Astrocyte of the cerebellum (primary cell): ENCODE results near the gene MTARC2.

Experiments
- DNase-seq: peaks from one replicate; pipeline ENCODE4 v3.0.0-alpha.2; 2011; ENCODE audit warnings: low read depth
- H3K4me3 ChIP-seq: 2 replicates; pipeline ENCODE4 v1.5.1; 2011; ENCODE audit warnings: mild to moderate bottlenecking, low read depth, low read length, moderate library complexity
- in situ Hi-C: cut with HindIII; loops from 2 replicates; pipeline ENCODE4 v1.10.0; 2017; ENCODE audit warnings: low sequenced_read_pairs
- TF ChIP-seq, protein P1 (sequence below): IDR thresholded peaks from 2 replicates; pipeline ENCODE4 v1.5.1; 2012; ENCODE audit warnings: low read length, low read depth, moderate library complexity, mild to moderate bottlenecking; ENCODE audit errors: missing control alignments

MTARC2 gene

DNA sequence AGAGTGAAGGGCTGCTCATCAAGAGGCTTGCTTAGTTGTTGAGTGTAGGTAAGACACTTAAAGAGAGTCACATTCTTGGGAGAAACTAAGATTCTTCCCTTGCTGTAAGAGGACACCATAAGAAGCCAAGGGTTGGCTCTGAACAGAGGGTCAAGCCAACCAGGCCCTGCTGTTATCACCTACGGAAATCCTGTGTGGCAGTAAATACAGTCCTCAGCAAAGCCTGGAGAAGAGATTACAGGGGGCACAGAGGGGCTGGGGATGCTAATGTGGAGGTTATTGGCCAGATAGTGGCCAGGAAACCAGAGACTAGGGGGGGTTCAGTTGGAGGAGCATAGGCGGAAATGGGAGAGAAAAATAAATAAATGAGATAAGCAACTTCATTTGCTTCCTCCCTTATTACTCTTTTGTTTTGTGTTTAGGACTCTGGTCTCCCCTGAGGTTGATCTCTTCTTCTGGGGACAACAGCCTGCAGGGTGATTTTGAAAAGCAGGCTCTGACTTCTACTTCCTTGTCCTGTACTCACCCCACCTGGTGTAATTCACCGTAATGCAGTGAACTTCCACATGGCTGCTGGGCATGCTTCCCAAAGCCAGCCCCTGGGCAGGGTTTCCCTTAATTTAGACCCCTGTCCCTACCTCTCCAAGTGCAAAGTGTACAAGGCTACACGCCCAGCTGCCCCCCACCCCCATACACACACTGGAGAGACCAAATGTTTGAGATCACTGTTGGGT lies 79.5 kb downstream of the MTARC2 start:
- TF ChIP-seq, protein P1, sequence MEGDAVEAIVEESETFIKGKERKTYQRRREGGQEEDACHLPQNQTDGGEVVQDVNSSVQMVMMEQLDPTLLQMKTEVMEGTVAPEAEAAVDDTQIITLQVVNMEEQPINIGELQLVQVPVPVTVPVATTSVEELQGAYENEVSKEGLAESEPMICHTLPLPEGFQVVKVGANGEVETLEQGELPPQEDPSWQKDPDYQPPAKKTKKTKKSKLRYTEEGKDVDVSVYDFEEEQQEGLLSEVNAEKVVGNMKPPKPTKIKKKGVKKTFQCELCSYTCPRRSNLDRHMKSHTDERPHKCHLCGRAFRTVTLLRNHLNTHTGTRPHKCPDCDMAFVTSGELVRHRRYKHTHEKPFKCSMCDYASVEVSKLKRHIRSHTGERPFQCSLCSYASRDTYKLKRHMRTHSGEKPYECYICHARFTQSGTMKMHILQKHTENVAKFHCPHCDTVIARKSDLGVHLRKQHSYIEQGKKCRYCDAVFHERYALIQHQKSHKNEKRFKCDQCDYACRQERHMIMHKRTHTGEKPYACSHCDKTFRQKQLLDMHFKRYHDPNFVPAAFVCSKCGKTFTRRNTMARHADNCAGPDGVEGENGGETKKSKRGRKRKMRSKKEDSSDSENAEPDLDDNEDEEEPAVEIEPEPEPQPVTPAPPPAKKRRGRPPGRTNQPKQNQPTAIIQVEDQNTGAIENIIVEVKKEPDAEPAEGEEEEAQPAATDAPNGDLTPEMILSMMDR: no peak
- in situ Hi-C loops: no loop called here
- DNase-seq: no peak
- no peak overlapping the region for H3K4me3 ChIP-seq

DNA sequence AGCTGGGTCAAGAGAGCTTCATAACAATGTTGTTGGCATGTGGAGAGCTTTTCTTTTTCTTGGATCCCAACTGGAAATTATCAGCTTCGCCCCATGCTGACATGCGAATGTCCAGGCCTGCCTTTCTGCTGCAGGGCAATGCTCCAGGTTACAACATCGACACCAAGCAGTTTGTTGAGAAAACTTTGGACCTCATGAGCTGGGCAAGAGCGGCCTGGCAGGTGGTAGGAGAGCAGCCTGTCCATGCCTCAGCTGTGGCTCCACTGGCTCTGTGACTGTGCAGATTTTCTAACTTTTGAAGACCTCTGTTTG lies 80.0 kb downstream of the MTARC2 start:
- in situ Hi-C loops: no loop called here
- DNase-seq: no peak
- TF ChIP-seq, protein P1: no peak
- no peak overlapping the region for H3K4me3 ChIP-seq

DNA sequence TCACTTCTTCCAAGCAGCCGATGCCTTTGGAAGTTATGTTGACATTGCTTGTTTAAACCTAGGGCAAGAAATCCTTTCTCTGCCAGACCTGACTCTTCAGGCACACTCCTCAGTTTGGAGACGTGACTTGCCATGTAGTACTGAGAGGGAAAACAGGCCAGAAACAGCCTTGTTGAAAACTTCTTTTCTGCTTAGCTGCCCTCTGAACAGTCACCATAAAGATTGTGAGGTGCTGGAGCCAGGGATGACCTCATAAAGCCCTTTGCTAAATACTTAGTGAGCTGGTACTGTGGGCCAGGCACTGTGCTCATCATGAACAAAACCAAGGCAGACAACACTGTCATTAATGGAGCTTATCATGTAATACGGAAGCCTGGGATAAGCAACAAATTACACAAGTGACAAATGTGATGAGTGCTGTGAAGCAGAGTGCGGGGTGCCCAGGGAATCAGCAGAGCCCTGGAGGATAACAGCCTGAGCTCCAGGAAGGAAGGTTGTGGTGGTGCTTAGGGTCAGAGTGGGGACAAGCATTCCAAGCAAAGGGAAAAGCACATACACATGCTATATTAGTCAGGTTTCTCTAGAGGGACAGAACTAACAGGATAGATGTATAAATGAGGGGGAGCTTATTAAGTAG lies 80.9 kb downstream of the MTARC2 start:
- no peak for DNase-seq
- TF ChIP-seq, protein P1: no peak
- in situ Hi-C loops: no loop called here
- H3K4me3 ChIP-seq: no peak overlapping the region

DNA sequence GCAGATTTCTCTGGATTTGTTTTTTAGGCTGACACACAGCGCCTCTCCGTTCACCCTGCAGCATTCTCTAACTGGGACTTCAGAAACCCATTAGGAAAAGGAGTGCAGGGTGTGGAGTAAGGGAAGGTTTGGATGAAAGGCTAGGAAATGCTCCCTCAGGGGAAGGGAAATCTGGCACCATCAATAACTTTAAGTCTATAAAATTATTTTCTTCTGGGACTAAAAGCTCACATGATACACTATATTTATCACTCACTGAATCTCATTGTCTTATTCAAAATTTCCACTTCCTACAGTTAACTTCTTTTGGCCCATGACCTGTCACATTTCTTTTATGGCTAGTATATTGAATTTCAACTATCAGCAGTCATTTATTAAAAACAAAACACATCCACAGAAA lies 85.3 kb downstream of the MTARC2 start:
- TF ChIP-seq, protein P1: no peak
- no peak for DNase-seq

More for the DNA sequence above, 85.3 kb downstream of the MTARC2 start:
- no peak overlapping the region for H3K4me3 ChIP-seq
- in situ Hi-C loops: no loop called here
